ENCODE measurements around the gene OXNAD1. TPM values are rescaled to one million over a fixed set of nuclear protein-coding genes. Genes with fewer than 3 reads are reported as not detected.

The OXNAD1 gene
- total RNA-seq, 1 donor from 2014 or later, result 26.5 TPM

GRCh38 chr3:16326724-16327349, 61.8 kb downstream of the OXNAD1 start:
- no peak for DNase-seq (ENCODE audit: low spot score)

GRCh38 chr3:16328124-16328523, 63.1 kb downstream of the OXNAD1 start:
- no peak for DNase-seq (ENCODE audit: low spot score)

- no peak for DNase-seq (ENCODE audit: low spot score)
Observed at GRCh38 chr3:16329036-16329825, 64.2 kb downstream of the OXNAD1 start.

GRCh38 chr3:16329826-16330129, 64.8 kb downstream of the OXNAD1 start:
- no peak for DNase-seq (ENCODE audit: low spot score)

GRCh38 chr3:16330351-16330750, 65.3 kb downstream of the OXNAD1 start:
- no peak for DNase-seq (ENCODE audit: low spot score)

GRCh38 chr3:16331319-16331883, 66.4 kb downstream of the OXNAD1 start:
- DNase-seq (ENCODE audit: low spot score), result no peak

GRCh38 chr3:16332904-16333426, 68.0 kb downstream of the OXNAD1 start:
- DNase-seq (ENCODE audit: low spot score), result no peak

GRCh38 chr3:16334909-16335308, 69.9 kb downstream of the OXNAD1 start:
- DNase-seq (ENCODE audit: low spot score), result no peak

GRCh38 chr3:16335333-16335732, 70.3 kb downstream of the OXNAD1 start:
- no peak for DNase-seq (ENCODE audit: low spot score)

GRCh38 chr3:16335772-16336645, 71.0 kb downstream of the OXNAD1 start:
- no peak for DNase-seq (ENCODE audit: low spot score)

GRCh38 chr3:16336825-16337224, 71.8 kb downstream of the OXNAD1 start:
- DNase-seq (ENCODE audit: low spot score), result no peak

- DNase-seq (ENCODE audit: low spot score), result no peak
Observed at GRCh38 chr3:16337856-16338540, 73.0 kb downstream of the OXNAD1 start.

GRCh38 chr3:16338999-16339398, 74.0 kb downstream of the OXNAD1 start:
- DNase-seq (ENCODE audit: low spot score), result no peak

- no peak for DNase-seq (ENCODE audit: low spot score)
Observed at GRCh38 chr3:16343101-16343500, 78.1 kb downstream of the OXNAD1 start.

GRCh38 chr3:16346413-16347081, 81.5 kb downstream of the OXNAD1 start:
- no peak for DNase-seq (ENCODE audit: low spot score)

GRCh38 chr3:16347548-16347947, 82.5 kb downstream of the OXNAD1 start:
- no peak for DNase-seq (ENCODE audit: low spot score)

GRCh38 chr3:16349986-16350596, 85.1 kb downstream of the OXNAD1 start:
- DNase-seq (ENCODE audit: low spot score), result peak; percentile 64

- no peak for DNase-seq (ENCODE audit: low spot score)
Observed at GRCh38 chr3:16350597-16351318, 85.7 kb downstream of the OXNAD1 start.

GRCh38 chr3:16352428-16352827, 87.4 kb downstream of the OXNAD1 start:
- no peak for DNase-seq (ENCODE audit: low spot score)

GRCh38 chr3:16354291-16354690, 89.3 kb downstream of the OXNAD1 start:
- no peak for DNase-seq (ENCODE audit: low spot score)

Measured in umbilical cord (tissue), 2 donors.